HepG2 (cell line): ENCODE data around the gene TRIM8.

Experiments used
- ARID3A ChIP-seq: IDR thresholded peaks from 2 replicates; pipeline ENCODE4 v1.6.1; 2012; ENCODE audit warnings: low read depth, low read length, improper control_type of control experiment
- BRCA1 ChIP-seq: sonication (generic); formaldehyde crosslinking; IDR thresholded peaks from 2 replicates; pipeline ENCODE4 v1.4.0; 2020; ENCODE audit warnings: missing genetic modification reagents
- ETS1 ChIP-seq: sonication (generic); formaldehyde crosslinking; IDR thresholded peaks from 2 replicates; pipeline ENCODE4 v1.4.0; 2020; ENCODE audit warnings: missing genetic modification reagents
- EZH2 ChIP-seq: conservative IDR thresholded peaks from 2 replicates; pipeline ENCODE4 v1.6.1; 2012; ENCODE audit warnings: mild to moderate bottlenecking, low read depth, low read length, moderate library complexity
- HDAC2 ChIP-seq: sonication (generic); formaldehyde crosslinking; IDR thresholded peaks from 2 replicates; pipeline ENCODE4 v1.4.0; 2020; ENCODE audit warnings: missing genetic modification reagents
- HOXA9 ChIP-seq: sonication (generic); formaldehyde crosslinking; IDR thresholded peaks from 2 replicates; pipeline ENCODE4 v1.8.1; 2022; ENCODE audit warnings: missing genetic modification reagents, mild to moderate bottlenecking, moderate library complexity, borderline replicate concordance
- JUND ChIP-seq: sonication (generic); formaldehyde crosslinking; IDR thresholded peaks from 2 replicates; pipeline ENCODE4 v1.8.0; 2022; ENCODE audit warnings: mild to moderate bottlenecking, missing genetic modification reagents
- SMARCC2 ChIP-seq: fragments of 450-650 bp; IDR thresholded peaks from 2 replicates; pipeline ENCODE4 v1.6.1; 2017; ENCODE audit warnings: antibody characterized with exemption, mild to moderate bottlenecking
- TEF ChIP-seq: sonication (generic); formaldehyde crosslinking; IDR thresholded peaks from 2 replicates; pipeline ENCODE4 v1.5.0; 2020; ENCODE audit warnings: missing genetic modification reagents

- no peak for TF ChIP-seq BRCA1 (CRISPR knock-in tag)
- no peak for TF ChIP-seq TEF
- TF ChIP-seq EZH2 = no peak
- TF ChIP-seq JUND (CRISPR knock-in tag) = no peak
- no peak for TF ChIP-seq HOXA9 (CRISPR knock-in tag)
- TF ChIP-seq SMARCC2 = no peak
- no peak for TF ChIP-seq ARID3A
- no peak for TF ChIP-seq ETS1 (CRISPR knock-in tag)
- no peak for TF ChIP-seq HDAC2
These were observed 14.3 kb upstream of the TRIM8 start for GRCh38 chr10:102629661-102630614.
